Measurements from ENCODE around the gene COPZ2. TPM values are rescaled to one million over a fixed set of nuclear protein-coding genes. Genes with fewer than 3 reads are reported as not detected.

COPZ2 gene
- total RNA-seq, 1 donor from 2014 or later: 0.30 TPM

GRCh38 chr17:47999582-47999981 lies 38.0 kb downstream of the COPZ2 start:
- Histone ChIP-seq H3K9ac (no peak overlapping the region), H3K9me3 (ENCODE audit: low read depth) (no peaks in the 10 kb centered on the region), H3K27me3 (no peaks in the 10 kb centered on the region), H3F3A (ENCODE audit: low read depth) (peaks cover 64% of the 10 kb centered on the region), H3K4me3 (no peak overlapping the region), H3K4me2 (no peak overlapping the region), H3K36me3 (no peaks in the 10 kb centered on the region), H4K20me1 (ENCODE audit: low read depth) (no peaks in the 10 kb centered on the region), H3K27ac (no peak overlapping the region), H2AFZ (replicated peaks) (no peak overlapping the region), H3K4me1 (peaks cover 72% of the 10 kb centered on the region), H3K79me2 (ENCODE audit: low read depth) (no peaks in the 10 kb centered on the region)
- no peaks in the 10 kb centered on the region for H3K36me3 Mint-ChIP-seq
- TF ChIP-seq CTCF (IDR thresholded peaks at IDR 0.05) (no peak), EZH2 (IDR thresholded peaks at IDR 0.05) (no peak), EZH2phosphoT487 (IDR thresholded peaks at IDR 0.05) (no peak)
- H3K4me3 Mint-ChIP-seq: peak overlapping the region; percentile 46
- no peak for DNase-seq (ENCODE audit: low spot score)
- peak overlapping the region; percentile 97 for H3K27ac Mint-ChIP-seq
- no peaks in the 10 kb centered on the region for H3K9me3 Mint-ChIP-seq
- H3K4me1 Mint-ChIP-seq: peaks cover 74% of the 10 kb centered on the region
- peaks cover 9% of the 10 kb centered on the region for H3K27me3 Mint-ChIP-seq (ENCODE audit: insufficient read depth, low read depth)

DNA sequence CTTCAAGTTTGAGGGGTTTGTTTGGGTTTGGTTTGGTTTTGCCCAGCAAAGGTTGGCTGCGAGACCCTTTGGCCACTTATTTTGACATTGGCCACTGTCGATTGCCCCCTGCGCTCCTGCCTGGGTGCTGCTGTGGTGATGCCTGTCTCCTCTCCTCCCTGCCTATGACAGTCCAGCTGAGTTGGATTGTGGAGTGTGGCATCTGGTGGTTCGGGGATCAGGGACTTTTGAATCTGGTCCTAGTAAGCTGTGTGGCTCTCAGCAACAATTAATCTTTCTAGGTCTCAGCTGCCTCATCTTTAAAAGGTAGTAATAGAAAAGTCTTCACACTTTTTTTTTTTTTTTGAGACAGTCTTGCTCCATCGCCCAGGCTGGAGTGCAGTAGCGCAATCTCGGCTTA lies 39.6 kb downstream of the COPZ2 start:
- Histone ChIP-seq H3K4me3 (no peak overlapping the region), H4K20me1 (ENCODE audit: low read depth) (no peaks in the 10 kb centered on the region), H3F3A (ENCODE audit: low read depth) (peaks cover 64% of the 10 kb centered on the region), H3K27ac (no peak overlapping the region), H3K4me2 (no peak overlapping the region), H3K9ac (no peak overlapping the region), H3K9me3 (ENCODE audit: low read depth) (no peaks in the 10 kb centered on the region), H2AFZ (replicated peaks) (no peak overlapping the region), H3K36me3 (no peaks in the 10 kb centered on the region), H3K4me1 (peaks cover 72% of the 10 kb centered on the region), H3K79me2 (ENCODE audit: low read depth) (no peaks in the 10 kb centered on the region), H3K27me3 (no peaks in the 10 kb centered on the region)
- TF ChIP-seq EZH2 (IDR thresholded peaks at IDR 0.05): no peak
- no peak for TF ChIP-seq CTCF (IDR thresholded peaks at IDR 0.05)
- no peak for TF ChIP-seq EZH2phosphoT487 (IDR thresholded peaks at IDR 0.05)
- Mint-ChIP-seq H3K27ac (peak overlapping the region; percentile 97), H3K36me3 (no peaks in the 10 kb centered on the region), H3K27me3 (ENCODE audit: insufficient read depth, low read depth) (peaks cover 6% of the 10 kb centered on the region), H3K4me3 (no peak overlapping the region), H3K4me1 (peaks cover 74% of the 10 kb centered on the region), H3K9me3 (no peaks in the 10 kb centered on the region)
- no peak for DNase-seq (ENCODE audit: low spot score)

- peaks cover 74% of the 10 kb centered on the region for H3K4me1 Mint-ChIP-seq
Observed at GRCh38 chr17:47997586-47997985, 40.0 kb downstream of the COPZ2 start.

More at GRCh38 chr17:47997586-47997985, 40.0 kb downstream of the COPZ2 start:
- peaks cover 72% of the 10 kb centered on the region for H3K4me1 ChIP-seq
- TF ChIP-seq EZH2phosphoT487 (IDR thresholded peaks at IDR 0.05) (no peak), EZH2 (IDR thresholded peaks at IDR 0.05) (no peak), CTCF (IDR thresholded peaks at IDR 0.05) (no peak)
- H2AFZ ChIP-seq (replicated peaks): no peak overlapping the region
- Mint-ChIP-seq H3K27ac (peak overlapping the region; percentile 97), H3K36me3 (no peaks in the 10 kb centered on the region), H3K9me3 (no peaks in the 10 kb centered on the region), H3K4me3 (no peak overlapping the region), H3K27me3 (ENCODE audit: insufficient read depth, low read depth) (peaks cover 6% of the 10 kb centered on the region)
- H3K4me3 ChIP-seq: no peak overlapping the region
- peaks cover 64% of the 10 kb centered on the region for H3F3A ChIP-seq (ENCODE audit: low read depth)
- H3K36me3 ChIP-seq: no peaks in the 10 kb centered on the region
- no peaks in the 10 kb centered on the region for H3K79me2 ChIP-seq (ENCODE audit: low read depth)
- no peaks in the 10 kb centered on the region for H3K27me3 ChIP-seq
- no peak overlapping the region for H3K27ac ChIP-seq
- H4K20me1 ChIP-seq (ENCODE audit: low read depth): no peaks in the 10 kb centered on the region
- DNase-seq (ENCODE audit: low spot score): no peak
- H3K4me2 ChIP-seq: no peak overlapping the region
- H3K9me3 ChIP-seq (ENCODE audit: low read depth): no peaks in the 10 kb centered on the region
- H3K9ac ChIP-seq: no peak overlapping the region
